HepG2 (cell line): Measurements from ENCODE around the gene PSMD4. TPM values are rescaled to one million over a fixed set of nuclear protein-coding genes. Genes with fewer than 3 reads are reported as not detected.
A peak's percentile ranks its signal among the peaks of the same experiment; 100 is the strongest.

Source experiments
- CCAR2 ChIP-seq: fragments of 200-400 bp; formaldehyde crosslinking; optimal IDR thresholded peaks from 2 replicates; pipeline ENCODE3; 2018; ENCODE audit warnings: low read depth, mild to moderate bottlenecking, low read length, moderate library complexity
- GABPA ChIP-seq, 2 experiments: IDR thresholded peaks; 2 replicates each; pipeline ENCODE4 v1.6.1; 2011 to 2016; ENCODE audit warnings: low read depth in 2 of 2, low read length in 1 of 2, missing biosample characterization in 1 of 2, missing genetic modification characterization in 1 of 2
- RXRB ChIP-seq: IDR thresholded peaks from 2 replicates; pipeline ENCODE4 v1.6.1; 2016; ENCODE audit warnings: borderline replicate concordance, missing genetic modification reagents, missing compliant biosample characterization
- ZNF672 ChIP-seq: sonication (generic); formaldehyde crosslinking; IDR thresholded peaks from 2 replicates; pipeline ENCODE4 v1.8.1; 2022; ENCODE audit warnings: missing genetic modification reagents
- ZSCAN12 ChIP-seq: sonication (generic); formaldehyde crosslinking; IDR thresholded peaks from 2 replicates; pipeline ENCODE4 v1.9.0; 2021; ENCODE audit warnings: mild to moderate bottlenecking, missing genetic modification reagents
- polyA plus RNA-seq, 8 experiments: library from polyadenylated mRNA; depleted of rRNA in 3 of 8; stranded (reverse) in 7 of 8; unstranded in 1 of 8; fragments of >200 nt; fragmentation: Illumina TruSeq in 4 of 8; extraction: Trizol in 4 of 8; gene quantifications; 2 replicates each; pipeline versions ENCODE4 v1.2.1 to v1.2.3, GENCODE V29; 2011 to 2016; ENCODE audit warnings: low read depth in 4 of 8, missing spikeins in 1 of 8, mixed read lengths in 1 of 8; ENCODE audit not compliant: insufficient read depth in 1 of 8
- total RNA-seq, 5 experiments: library from RNA; depleted of rRNA; stranded (reverse); fragments of >200 nt; fragmentation: Illumina TruSeq; extraction: Trizol; gene quantifications; 2 replicates each; pipeline ENCODE4 v1.2.3, GENCODE V29; 2016; ENCODE audit warnings: low read depth in 1 of 5
- TF ChIP-seq, protein P1 (sequence below): fragments of 450-650 bp; IDR thresholded peaks from 2 replicates; pipeline ENCODE4 v1.6.1; 2017; ENCODE audit warnings: mild to moderate bottlenecking
- TF ChIP-seq, protein P2 (sequence below), 2 experiments: fragments of 450-650 bp in 1 of 2; sonication (generic) in 1 of 2; formaldehyde crosslinking; IDR thresholded peaks; 2 replicates each; pipeline versions ENCODE4 v1.5.0 to v1.8.0; 2020 to 2022; ENCODE audit warnings: mild to moderate bottlenecking in 1 of 2, missing genetic modification reagents in 1 of 2
- TF ChIP-seq, protein P3 (sequence below): sonication (generic); formaldehyde crosslinking; conservative IDR thresholded peaks from 2 replicates; pipeline ENCODE4 v1.8.0; 2022; ENCODE audit warnings: low read depth, missing genetic modification reagents
- TF ChIP-seq, protein P4 (sequence below): sonication (generic); formaldehyde crosslinking; IDR thresholded peaks from 2 replicates; pipeline ENCODE4 v1.4.0; 2020; ENCODE audit warnings: missing genetic modification reagents
- TF ChIP-seq, protein P5 (sequence below), 2 experiments: sonication (generic) in 1 of 2; formaldehyde crosslinking in 1 of 2; IDR thresholded peaks; 2 replicates each; pipeline versions ENCODE4 v1.4.0 to v1.6.1; 2018 to 2020; ENCODE audit warnings: missing genetic modification reagents in 2 of 2, borderline replicate concordance in 1 of 2, low read depth in 1 of 2, mild to moderate bottlenecking in 1 of 2, missing biosample characterization in 1 of 2
- TF ChIP-seq, protein P6 (sequence below): sonication (generic); formaldehyde crosslinking; IDR thresholded peaks from 2 replicates; pipeline ENCODE4 v1.8.1; 2023; ENCODE audit warnings: mild to moderate bottlenecking, missing genetic modification reagents
- TF ChIP-seq, protein P7 (sequence below): IDR thresholded peaks from 2 replicates; pipeline ENCODE4 v1.6.1; 2012; ENCODE audit warnings: inconsistent platforms

The PSMD4 gene
- total and polyA plus RNA-seq, 2 of the 13 experiments (the other 11 are each of a cell fraction or from before 2014, with no cell fraction given): 194 to 243 TPM

DNA sequence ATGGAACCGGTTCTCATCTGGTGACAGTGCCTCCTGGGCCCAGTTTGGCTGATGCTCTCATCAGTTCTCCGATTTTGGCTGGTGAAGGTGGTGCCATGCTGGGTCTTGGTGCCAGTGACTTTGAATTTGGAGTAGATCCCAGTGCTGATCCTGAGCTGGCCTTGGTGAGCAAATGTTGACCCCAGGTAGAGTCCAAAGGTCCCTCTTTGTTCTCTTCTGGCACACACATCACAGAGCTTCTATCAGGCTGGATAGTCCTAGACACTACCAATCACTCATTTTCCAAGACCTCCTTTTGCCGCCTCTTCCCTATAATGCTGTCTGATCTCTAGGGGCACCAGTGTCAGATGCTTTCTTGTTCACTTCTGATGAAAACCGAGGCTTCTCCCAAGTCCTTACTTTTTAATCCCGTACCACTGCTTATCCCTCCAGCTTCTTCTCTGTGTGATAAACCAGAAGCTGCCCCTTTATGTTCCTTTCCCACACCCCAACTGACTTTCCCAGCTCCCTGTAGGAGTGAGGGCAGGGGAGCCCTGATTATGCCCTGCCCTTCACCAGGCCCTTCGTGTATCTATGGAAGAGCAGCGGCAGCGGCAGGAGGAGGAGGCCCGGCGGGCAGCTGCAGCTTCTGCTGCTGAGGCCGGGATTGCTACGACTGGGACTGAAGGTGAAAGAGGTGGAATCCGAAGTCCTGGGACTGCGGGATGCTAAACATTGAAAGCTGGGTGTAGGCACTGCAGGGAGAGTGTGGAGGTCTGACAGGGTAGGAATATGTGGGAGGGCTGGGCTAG, 11.1 kb downstream of the PSMD4 start (continued):
- TF ChIP-seq, protein P1, sequence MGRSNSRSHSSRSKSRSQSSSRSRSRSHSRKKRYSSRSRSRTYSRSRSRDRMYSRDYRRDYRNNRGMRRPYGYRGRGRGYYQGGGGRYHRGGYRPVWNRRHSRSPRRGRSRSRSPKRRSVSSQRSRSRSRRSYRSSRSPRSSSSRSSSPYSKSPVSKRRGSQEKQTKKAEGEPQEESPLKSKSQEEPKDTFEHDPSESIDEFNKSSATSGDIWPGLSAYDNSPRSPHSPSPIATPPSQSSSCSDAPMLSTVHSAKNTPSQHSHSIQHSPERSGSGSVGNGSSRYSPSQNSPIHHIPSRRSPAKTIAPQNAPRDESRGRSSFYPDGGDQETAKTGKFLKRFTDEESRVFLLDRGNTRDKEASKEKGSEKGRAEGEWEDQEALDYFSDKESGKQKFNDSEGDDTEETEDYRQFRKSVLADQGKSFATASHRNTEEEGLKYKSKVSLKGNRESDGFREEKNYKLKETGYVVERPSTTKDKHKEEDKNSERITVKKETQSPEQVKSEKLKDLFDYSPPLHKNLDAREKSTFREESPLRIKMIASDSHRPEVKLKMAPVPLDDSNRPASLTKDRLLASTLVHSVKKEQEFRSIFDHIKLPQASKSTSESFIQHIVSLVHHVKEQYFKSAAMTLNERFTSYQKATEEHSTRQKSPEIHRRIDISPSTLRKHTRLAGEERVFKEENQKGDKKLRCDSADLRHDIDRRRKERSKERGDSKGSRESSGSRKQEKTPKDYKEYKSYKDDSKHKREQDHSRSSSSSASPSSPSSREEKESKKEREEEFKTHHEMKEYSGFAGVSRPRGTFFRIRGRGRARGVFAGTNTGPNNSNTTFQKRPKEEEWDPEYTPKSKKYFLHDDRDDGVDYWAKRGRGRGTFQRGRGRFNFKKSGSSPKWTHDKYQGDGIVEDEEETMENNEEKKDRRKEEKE: no peak
- TF ChIP-seq, protein P2, sequence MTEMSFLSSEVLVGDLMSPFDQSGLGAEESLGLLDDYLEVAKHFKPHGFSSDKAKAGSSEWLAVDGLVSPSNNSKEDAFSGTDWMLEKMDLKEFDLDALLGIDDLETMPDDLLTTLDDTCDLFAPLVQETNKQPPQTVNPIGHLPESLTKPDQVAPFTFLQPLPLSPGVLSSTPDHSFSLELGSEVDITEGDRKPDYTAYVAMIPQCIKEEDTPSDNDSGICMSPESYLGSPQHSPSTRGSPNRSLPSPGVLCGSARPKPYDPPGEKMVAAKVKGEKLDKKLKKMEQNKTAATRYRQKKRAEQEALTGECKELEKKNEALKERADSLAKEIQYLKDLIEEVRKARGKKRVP (CRISPR knock-in tag; IDR thresholded peaks at IDR 0.05): no peak
- TF ChIP-seq, protein P3, sequence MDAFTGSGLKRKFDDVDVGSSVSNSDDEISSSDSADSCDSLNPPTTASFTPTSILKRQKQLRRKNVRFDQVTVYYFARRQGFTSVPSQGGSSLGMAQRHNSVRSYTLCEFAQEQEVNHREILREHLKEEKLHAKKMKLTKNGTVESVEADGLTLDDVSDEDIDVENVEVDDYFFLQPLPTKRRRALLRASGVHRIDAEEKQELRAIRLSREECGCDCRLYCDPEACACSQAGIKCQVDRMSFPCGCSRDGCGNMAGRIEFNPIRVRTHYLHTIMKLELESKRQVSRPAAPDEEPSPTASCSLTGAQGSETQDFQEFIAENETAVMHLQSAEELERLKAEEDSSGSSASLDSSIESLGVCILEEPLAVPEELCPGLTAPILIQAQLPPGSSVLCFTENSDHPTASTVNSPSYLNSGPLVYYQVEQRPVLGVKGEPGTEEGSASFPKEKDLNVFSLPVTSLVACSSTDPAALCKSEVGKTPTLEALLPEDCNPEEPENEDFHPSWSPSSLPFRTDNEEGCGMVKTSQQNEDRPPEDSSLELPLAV (CRISPR knock-in tag): no peak
- TF ChIP-seq, protein P4, sequence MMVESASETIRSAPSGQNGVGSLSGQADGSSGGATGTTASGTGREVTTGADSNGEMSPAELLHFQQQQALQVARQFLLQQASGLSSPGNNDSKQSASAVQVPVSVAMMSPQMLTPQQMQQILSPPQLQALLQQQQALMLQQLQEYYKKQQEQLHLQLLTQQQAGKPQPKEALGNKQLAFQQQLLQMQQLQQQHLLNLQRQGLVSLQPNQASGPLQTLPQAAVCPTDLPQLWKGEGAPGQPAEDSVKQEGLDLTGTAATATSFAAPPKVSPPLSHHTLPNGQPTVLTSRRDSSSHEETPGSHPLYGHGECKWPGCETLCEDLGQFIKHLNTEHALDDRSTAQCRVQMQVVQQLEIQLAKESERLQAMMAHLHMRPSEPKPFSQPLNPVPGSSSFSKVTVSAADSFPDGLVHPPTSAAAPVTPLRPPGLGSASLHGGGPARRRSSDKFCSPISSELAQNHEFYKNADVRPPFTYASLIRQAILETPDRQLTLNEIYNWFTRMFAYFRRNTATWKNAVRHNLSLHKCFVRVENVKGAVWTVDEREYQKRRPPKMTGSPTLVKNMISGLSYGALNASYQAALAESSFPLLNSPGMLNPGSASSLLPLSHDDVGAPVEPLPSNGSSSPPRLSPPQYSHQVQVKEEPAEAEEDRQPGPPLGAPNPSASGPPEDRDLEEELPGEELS (CRISPR knock-in tag): peak; percentile 38; the same call in 1 of the 2 replicates
- TF ChIP-seq RXRB (CRISPR knock-in tag) (0 out of 2 replicates have a peak, but pooled peaks have one; percentile 42), ZNF672 (CRISPR knock-in tag) (no peak), GABPA (IDR thresholded peaks at IDR 0.05; ENCODE audit: low read depth, low read length) (no peak), GABPA (CRISPR knock-in tag; IDR thresholded peaks at IDR 0.05; ENCODE audit: low read depth) (0 out of 2 replicates have a peak, but pooled peaks have one; percentile 33), CCAR2 (no peak), ZSCAN12 (no peak)
- TF ChIP-seq, protein P5, sequence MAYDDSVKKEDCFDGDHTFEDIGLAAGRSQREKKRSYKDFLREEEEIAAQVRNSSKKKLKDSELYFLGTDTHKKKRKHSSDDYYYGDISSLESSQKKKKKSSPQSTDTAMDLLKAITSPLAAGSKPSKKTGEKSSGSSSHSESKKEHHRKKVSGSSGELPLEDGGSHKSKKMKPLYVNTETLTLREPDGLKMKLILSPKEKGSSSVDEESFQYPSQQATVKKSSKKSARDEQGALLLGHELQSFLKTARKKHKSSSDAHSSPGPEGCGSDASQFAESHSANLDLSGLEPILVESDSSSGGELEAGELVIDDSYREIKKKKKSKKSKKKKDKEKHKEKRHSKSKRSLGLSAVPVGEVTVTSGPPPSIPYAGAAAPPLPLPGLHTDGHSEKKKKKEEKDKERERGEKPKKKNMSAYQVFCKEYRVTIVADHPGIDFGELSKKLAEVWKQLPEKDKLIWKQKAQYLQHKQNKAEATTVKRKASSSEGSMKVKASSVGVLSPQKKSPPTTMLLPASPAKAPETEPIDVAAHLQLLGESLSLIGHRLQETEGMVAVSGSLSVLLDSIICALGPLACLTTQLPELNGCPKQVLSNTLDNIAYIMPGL (CRISPR knock-in tag; IDR thresholded peaks at IDR 0.05; ENCODE audit: borderline replicate concordance in 1 of 2, low read depth in 1 of 2): no peak
- TF ChIP-seq, protein P6, sequence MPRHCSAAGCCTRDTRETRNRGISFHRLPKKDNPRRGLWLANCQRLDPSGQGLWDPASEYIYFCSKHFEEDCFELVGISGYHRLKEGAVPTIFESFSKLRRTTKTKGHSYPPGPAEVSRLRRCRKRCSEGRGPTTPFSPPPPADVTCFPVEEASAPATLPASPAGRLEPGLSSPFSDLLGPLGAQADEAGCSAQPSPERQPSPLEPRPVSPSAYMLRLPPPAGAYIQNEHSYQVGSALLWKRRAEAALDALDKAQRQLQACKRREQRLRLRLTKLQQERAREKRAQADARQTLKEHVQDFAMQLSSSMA: 0 out of 2 replicates have a peak, but pooled peaks have one; percentile 38
- TF ChIP-seq, protein P7, sequence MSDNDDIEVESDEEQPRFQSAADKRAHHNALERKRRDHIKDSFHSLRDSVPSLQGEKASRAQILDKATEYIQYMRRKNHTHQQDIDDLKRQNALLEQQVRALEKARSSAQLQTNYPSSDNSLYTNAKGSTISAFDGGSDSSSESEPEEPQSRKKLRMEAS: peak; percentile 30; the same call in 1 of the 2 replicates
